Activated CD8-positive, alpha-beta memory T cell treated with anti-CD3 and anti-CD28 coated beads, Interleukin-2, amount 50 U/mL, for 4 hours (primary cell): ENCODE results near the gene HEMK1.
A peak's percentile ranks its signal among the peaks of the same experiment; 100 is the strongest.

Experiments used
- DNase-seq: peaks from one replicate; pipeline ENCODE4 v3.0.0-alpha.2; 2020

Gene HEMK1

GRCh38 chr3:50575372-50575771 lies 6.0 kb downstream of the HEMK1 start:
- no peak for DNase-seq

GRCh38 chr3:50577348-50577747 lies 8.0 kb downstream of the HEMK1 start:
- DNase-seq, result no peak

GRCh38 chr3:50580683-50581458 lies 11.5 kb downstream of the HEMK1 start:
- no peak for DNase-seq

- no peak for DNase-seq
Observed at GRCh38 chr3:50581459-50581842, 12.1 kb downstream of the HEMK1 start.

GRCh38 chr3:50582083-50582482 lies 12.8 kb downstream of the HEMK1 start:
- DNase-seq, result no peak

- DNase-seq, result no peak
Observed at GRCh38 chr3:50583897-50584296, 14.6 kb downstream of the HEMK1 start.

GRCh38 chr3:50584391-50584790 lies 15.1 kb downstream of the HEMK1 start:
- DNase-seq, result no peak

- no peak for DNase-seq
Observed at GRCh38 chr3:50585919-50586762, 16.8 kb downstream of the HEMK1 start.

GRCh38 chr3:50586763-50587070 lies 17.4 kb downstream of the HEMK1 start:
- DNase-seq, result no peak

GRCh38 chr3:50587373-50587772 lies 18.1 kb downstream of the HEMK1 start:
- no peak for DNase-seq

GRCh38 chr3:50587806-50588758 lies 18.8 kb downstream of the HEMK1 start:
- peak; percentile 66 for DNase-seq

GRCh38 chr3:50588759-50589433 lies 19.6 kb downstream of the HEMK1 start:
- no peak for DNase-seq

GRCh38 chr3:50591196-50591741 lies 21.9 kb downstream of the HEMK1 start:
- DNase-seq, result no peak

- DNase-seq, result no peak
Observed at GRCh38 chr3:50592568-50592967, 23.2 kb downstream of the HEMK1 start.

- DNase-seq, result no peak
Observed at GRCh38 chr3:50594253-50594785, 25.0 kb downstream of the HEMK1 start.

- DNase-seq, result no peak
Observed at GRCh38 chr3:50599115-50599715, 29.9 kb downstream of the HEMK1 start.

- DNase-seq, result no peak
Observed at GRCh38 chr3:50599716-50600118, 30.4 kb downstream of the HEMK1 start.

GRCh38 chr3:50600141-50600753 lies 30.9 kb downstream of the HEMK1 start:
- no peak for DNase-seq

- DNase-seq, result peak; percentile 78
Observed at GRCh38 chr3:50600841-50601591, 31.7 kb downstream of the HEMK1 start.

GRCh38 chr3:50602595-50603191 lies 33.4 kb downstream of the HEMK1 start:
- DNase-seq, result no peak
